Ovary (tissue), 3 donors: ENCODE results near the gene MGAT5.

Experiments
- EP300 ChIP-seq: sonication (generic); formaldehyde crosslinking; IDR thresholded peaks from one replicate; pipeline ENCODE4 v1.6.1; 2017; ENCODE audit warnings: antibody characterized with exemption
- POLR2A ChIP-seq: fragments of 450-650 bp; IDR thresholded peaks from one replicate; pipeline ENCODE4 v1.6.1; 2017; ENCODE audit warnings: antibody characterized with exemption, mild to moderate bottlenecking, moderate library complexity
- TF ChIP-seq, protein P1 (sequence below), 3 donors: fragments of 450-650 bp in 2 of 3; fragments of 200-600 bp in 1 of 3; IDR thresholded peaks; one replicate each; pipeline versions ENCODE4 v1.5.1 to v1.8.0; 2016 to 2022; ENCODE audit warnings: antibody characterized with exemption in 3 of 3, mild to moderate bottlenecking in 1 of 3
- donor health status: DM: no; HTN: no; CAD: no.

DNA sequence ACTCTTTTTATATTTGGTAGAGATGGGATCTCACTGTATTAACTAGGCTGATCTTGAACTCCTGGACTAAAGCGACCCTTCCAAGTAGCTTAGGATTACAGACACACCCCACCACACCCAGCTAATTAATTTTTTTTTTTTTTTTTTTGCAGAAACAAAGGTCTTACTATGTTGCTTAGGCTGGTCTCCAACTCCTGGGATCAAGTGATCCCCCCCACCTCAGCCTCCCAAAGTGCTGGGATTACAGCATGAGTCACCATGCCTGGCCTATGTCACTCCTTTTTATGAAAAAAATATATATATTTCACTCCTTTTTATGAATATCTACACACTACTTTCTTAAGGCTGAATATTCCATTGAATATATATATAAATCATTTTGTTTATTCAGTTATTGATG, 162.8 kb downstream of the MGAT5 start:
- TF ChIP-seq POLR2A (no peak), EP300 (no peak)
- TF ChIP-seq, protein P1, sequence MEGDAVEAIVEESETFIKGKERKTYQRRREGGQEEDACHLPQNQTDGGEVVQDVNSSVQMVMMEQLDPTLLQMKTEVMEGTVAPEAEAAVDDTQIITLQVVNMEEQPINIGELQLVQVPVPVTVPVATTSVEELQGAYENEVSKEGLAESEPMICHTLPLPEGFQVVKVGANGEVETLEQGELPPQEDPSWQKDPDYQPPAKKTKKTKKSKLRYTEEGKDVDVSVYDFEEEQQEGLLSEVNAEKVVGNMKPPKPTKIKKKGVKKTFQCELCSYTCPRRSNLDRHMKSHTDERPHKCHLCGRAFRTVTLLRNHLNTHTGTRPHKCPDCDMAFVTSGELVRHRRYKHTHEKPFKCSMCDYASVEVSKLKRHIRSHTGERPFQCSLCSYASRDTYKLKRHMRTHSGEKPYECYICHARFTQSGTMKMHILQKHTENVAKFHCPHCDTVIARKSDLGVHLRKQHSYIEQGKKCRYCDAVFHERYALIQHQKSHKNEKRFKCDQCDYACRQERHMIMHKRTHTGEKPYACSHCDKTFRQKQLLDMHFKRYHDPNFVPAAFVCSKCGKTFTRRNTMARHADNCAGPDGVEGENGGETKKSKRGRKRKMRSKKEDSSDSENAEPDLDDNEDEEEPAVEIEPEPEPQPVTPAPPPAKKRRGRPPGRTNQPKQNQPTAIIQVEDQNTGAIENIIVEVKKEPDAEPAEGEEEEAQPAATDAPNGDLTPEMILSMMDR (IDR thresholded peaks at IDR 0.05): no peak
